Erythroblast (primary cell): ENCODE results near the gene HS3ST2.

Experiments used
- GATA1 ChIP-seq: IDR thresholded peaks from 2 replicates; pipeline ENCODE4 v1.6.1; 2011; ENCODE audit warnings: low read depth, mild to moderate bottlenecking, control low read depth, low read length, moderate library complexity
- POLR2A ChIP-seq: IDR thresholded peaks from 2 replicates; pipeline ENCODE4 v1.6.1; 2011; ENCODE audit warnings: mild to moderate bottlenecking, low read length

GRCh38 chr16:22890976-22891375 lies 77.0 kb downstream of the HS3ST2 start:
- TF ChIP-seq POLR2A (no peak), GATA1 (no peak)
